ENCODE data around the gene KDM4F.

Gene KDM4F

GRCh38 chr11:95066716-95067038 is 17.5 kb downstream of the KDM4F start, which contains the start of gene SRSF8:
Gene SRSF8 (plus strand): TSS chr11:95066919. CDS start chr11:95067227, 308 bp downstream.
- peak; percentile 67 for DNase-seq

- DNase-seq: peak; percentile 65
These were observed 18.0 kb downstream of the KDM4F start for GRCh38 chr11:95067039-95067840.

- DNase-seq: peak; percentile 52
These were observed 18.6 kb downstream of the KDM4F start for GRCh38 chr11:95067841-95068219.

- DNase-seq: peak; percentile 90
These were observed 19.3 kb downstream of the KDM4F start for GRCh38 chr11:95068549-95068948.

GRCh38 chr11:95070471-95070870 is 21.2 kb downstream of the KDM4F start:
- no peak for DNase-seq

GRCh38 chr11:95072948-95073347 is 23.7 kb downstream of the KDM4F start:
- DNase-seq: no peak

- DNase-seq: peak; percentile 33
These were observed 25.8 kb downstream of the KDM4F start for GRCh38 chr11:95074792-95075563.

GRCh38 chr11:95076416-95076815 is 27.2 kb downstream of the KDM4F start:
- no peak for DNase-seq

- DNase-seq: no peak
These were observed 27.8 kb downstream of the KDM4F start for GRCh38 chr11:95076981-95077380.

- DNase-seq: no peak
These were observed 29.3 kb downstream of the KDM4F start for GRCh38 chr11:95078526-95078925.

- DNase-seq: no peak
These were observed 31.8 kb downstream of the KDM4F start for GRCh38 chr11:95081010-95081409.

- no peak for DNase-seq
These were observed 32.2 kb downstream of the KDM4F start for GRCh38 chr11:95081412-95081811.

- DNase-seq: no peak
These were observed 33.4 kb downstream of the KDM4F start for GRCh38 chr11:95082576-95083001.

GRCh38 chr11:95084509-95084908 is 35.3 kb downstream of the KDM4F start:
- no peak for DNase-seq

GRCh38 chr11:95085117-95085816 is 36.0 kb downstream of the KDM4F start:
- DNase-seq: no peak

- DNase-seq: no peak
These were observed 36.9 kb downstream of the KDM4F start for GRCh38 chr11:95086151-95086550.

GRCh38 chr11:95086836-95087570 is 37.8 kb downstream of the KDM4F start:
- no peak for DNase-seq

GRCh38 chr11:95088946-95089619 is 39.9 kb downstream of the KDM4F start:
- DNase-seq: no peak

- DNase-seq: peak; percentile 67
These were observed 40.7 kb downstream of the KDM4F start, which contains the start of gene ENDOD1 for GRCh38 chr11:95089620-95090542. Gene ENDOD1 (plus strand): TSS chr11:95089846. CDS start chr11:95089928, 82 bp downstream.

GRCh38 chr11:95091663-95092180 is 42.5 kb downstream of the KDM4F start:
- DNase-seq: no peak
